LNCaP clone FGC (cell line): Measurements from ENCODE around the gene ADAMTS2.
"Not testable (repeated sequence)": the region's sequence is repeated elsewhere in the genome, so short reads cannot be mapped to it uniquely, and the experiment has no call there.

Source experiments
- DNase-seq: peaks from one replicate; pipeline ENCODE4 v3.0.0-alpha.2; 2011; ENCODE audit warnings: low read depth
- H3K4me3 ChIP-seq: 2 replicates; pipeline ENCODE4 v1.5.1; 2011; ENCODE audit warnings: mild to moderate bottlenecking, low read depth, low read length, control low read depth
- CTCF ChIP-seq: IDR thresholded peaks from 2 replicates; pipeline ENCODE4 v1.5.1; 2012; ENCODE audit warnings: mild to moderate bottlenecking; ENCODE audit not compliant: control insufficient read depth, insufficient read depth; ENCODE audit errors: extremely low read depth

Gene ADAMTS2

DNA sequence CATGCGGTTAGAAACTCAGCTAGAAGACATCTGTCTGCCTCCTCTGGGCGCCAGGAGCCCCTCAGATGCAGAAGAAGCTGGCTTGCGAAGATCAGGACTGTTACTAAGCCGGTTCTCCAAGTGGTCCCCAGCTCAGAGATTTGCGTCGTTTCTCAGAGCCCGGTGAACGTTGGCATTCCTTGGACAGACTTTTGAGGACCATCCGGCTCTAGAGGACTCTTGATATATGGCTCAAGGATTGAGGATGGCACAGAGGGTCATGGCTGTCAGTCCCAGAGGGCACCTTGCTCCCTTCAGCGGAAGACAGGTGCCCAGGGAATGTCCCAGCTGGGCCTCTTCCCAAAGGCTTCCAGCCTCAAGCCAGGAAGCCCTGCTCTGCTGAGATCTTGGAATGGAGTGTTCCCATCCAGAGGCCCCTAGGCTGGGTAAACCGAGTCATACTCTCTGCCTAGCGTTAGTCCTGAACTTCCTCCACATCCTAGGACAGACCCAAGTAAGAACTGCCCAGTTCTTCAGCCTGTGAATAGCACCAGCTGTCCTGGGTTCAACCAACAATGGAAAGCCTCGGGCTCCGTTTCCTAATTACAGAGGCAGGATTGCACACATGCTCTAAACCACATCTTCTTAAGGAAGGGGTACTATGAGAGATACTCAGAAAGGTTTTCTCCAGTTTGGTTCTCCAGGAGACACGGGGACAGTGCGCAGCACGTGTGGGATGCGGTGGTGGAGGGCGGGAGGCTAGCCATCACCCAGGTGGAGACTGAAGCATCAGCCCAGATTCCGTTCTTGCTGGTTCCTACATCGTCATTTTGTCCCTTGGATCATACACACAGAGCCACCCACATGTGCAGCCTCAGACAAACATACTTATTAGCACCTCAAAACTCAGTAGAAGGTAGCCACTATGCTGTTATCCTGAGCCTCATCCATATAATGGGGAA lies 233.7 kb downstream of the ADAMTS2 start:
- no peak overlapping the region for H3K4me3 ChIP-seq
- no peak for TF ChIP-seq CTCF
- DNase-seq: no peak

DNA sequence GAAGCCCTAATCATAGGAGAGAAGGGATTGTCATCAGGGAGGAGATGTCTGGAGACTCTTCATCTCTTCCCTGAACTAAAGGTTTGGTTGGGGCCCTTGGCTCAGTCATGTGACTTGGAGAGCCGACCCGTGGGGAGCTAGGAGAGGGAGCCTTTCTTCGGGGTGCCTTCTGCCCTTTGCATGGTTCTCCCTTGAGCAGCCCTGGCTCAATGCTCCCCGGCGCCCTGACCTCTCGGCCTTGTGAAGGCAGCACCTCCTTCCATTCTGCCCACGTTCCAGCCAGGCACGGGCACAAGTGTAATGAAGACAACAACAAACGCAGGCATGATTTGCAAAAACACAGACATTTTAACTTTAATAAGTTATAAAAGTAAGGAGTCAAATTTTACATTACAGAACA lies 234.7 kb downstream of the ADAMTS2 start:
- no peak for DNase-seq
- no peak for TF ChIP-seq CTCF
- no peak overlapping the region for H3K4me3 ChIP-seq

- H3K4me3 ChIP-seq, DNase-seq: not testable (repeated sequence)
Observed at GRCh38 chr5:179101282-179101681, 244.0 kb downstream of the ADAMTS2 start.

DNA sequence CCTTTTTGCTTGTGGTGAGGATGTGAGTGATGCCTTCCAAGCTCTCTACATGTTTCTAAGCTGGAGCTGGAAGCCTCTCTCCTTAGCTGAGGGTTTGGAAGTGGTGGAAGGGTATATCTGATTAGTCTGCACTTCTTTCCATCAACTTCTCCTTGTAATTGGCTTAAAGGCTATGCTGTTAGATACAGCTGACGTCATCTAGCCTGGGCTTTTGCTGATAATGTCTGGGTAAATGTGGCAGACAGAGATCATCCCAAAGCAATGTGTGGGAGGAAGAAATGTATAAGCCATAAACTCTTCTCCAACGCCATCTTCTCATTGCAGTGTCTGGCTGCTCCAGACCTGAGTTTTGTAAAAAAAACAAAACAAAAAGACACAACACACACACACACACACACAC lies 255.8 kb downstream of the ADAMTS2 start:
- no peak for TF ChIP-seq CTCF
- DNase-seq: no peak
- no peak overlapping the region for H3K4me3 ChIP-seq

DNA sequence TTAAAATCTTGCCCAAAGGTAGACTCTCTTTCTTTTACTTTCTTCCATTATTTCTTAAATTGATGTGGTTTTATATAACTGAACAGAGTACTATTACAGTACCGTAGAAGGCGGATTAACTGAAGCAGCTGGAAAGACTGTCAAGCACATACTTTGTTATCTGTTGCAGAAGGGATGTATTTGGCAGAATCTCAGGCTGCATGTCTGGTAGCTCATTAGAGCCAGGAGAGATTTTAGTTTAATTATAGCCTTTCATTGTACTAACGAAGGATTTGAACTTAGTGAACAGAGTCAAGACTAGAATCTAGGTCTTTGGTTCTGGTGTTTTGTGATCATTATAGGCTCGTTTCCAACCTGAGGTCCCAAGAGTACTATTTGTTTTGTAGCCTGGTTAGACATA lies 264.5 kb downstream of the ADAMTS2 start:
- H3K4me3 ChIP-seq: no peak overlapping the region
- DNase-seq: no peak
- TF ChIP-seq CTCF: no peak

GRCh38 chr5:179079165-179079987 lies 265.9 kb downstream of the ADAMTS2 start:
- H3K4me3 ChIP-seq: no peak overlapping the region
- DNase-seq: no peak
- TF ChIP-seq CTCF: no peak

DNA sequence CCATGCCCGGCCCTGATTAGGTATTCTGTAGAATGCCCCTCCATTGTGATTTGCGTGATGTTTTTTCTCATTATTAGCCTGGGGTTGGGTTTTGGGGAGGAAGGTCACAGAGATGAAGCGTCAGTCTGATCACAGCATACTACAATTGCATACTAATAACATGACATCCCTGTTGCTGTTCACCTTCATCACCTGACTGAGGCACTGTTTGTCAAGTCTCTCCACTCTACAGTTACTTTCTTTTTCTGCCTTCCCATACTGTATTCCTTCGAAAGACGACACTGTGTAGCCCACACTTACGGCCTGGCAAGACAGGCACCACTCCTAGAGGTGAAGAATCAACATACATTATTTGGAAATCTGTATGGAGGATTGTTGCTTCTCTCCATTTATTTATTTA lies 279.6 kb downstream of the ADAMTS2 start:
- DNase-seq: no peak
- TF ChIP-seq CTCF: no peak
- H3K4me3 ChIP-seq: no peak overlapping the region
